Fibroblast of mammary gland (primary cell): ENCODE results near the gene CELF1.

Experiments
- DNase-seq: peaks from one replicate; pipeline ENCODE4 v3.0.0-alpha.2; 2010; ENCODE audit warnings: low read depth
- H3K4me3 ChIP-seq: 2 replicates; pipeline ENCODE4 v1.5.1; 2011; ENCODE audit warnings: low read depth, mild to moderate bottlenecking, low read length, moderate library complexity; ENCODE audit not compliant: control insufficient read depth
- TF ChIP-seq, protein P1 (sequence below): conservative IDR thresholded peaks from 2 replicates; pipeline ENCODE4 v1.5.1; 2011; ENCODE audit warnings: low read depth, low read length, inconsistent platforms; ENCODE audit not compliant: control insufficient read depth, insufficient read depth

CELF1 gene

DNA sequence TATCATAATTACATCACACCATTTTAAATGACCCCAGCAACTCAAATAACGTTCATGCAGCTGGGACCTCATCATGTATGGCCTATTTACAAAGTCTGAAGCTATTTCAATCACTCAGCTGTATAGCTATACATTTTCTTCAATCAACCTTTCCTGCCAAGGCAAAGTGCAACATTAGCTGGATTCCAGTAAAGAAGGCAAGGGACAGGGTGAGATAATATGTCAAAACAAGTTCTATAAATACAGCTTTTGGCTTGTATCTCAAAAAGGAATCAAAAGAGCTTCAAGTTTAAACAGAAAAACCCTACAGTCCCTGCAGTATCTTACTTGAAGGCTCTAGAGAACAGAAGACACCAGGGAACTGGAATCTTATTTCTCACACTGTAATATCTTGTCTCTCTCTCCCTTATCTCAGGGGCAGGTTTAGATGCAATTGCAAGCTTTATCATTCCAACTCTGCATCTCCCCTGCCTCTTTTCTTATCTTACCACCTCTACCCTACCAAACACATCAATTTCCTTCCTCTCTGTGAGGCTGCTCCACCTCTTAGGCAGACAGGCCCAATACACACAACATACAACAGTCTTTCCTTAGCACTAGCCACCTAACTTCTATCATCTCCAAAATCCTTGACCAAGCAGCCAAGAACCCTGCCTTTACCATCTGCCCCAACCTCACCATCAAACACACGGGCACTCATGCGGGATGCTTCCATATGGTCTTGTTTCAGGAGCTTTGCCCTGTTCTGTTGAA lies 34.5 kb downstream of the CELF1 start:
- DNase-seq: no peak
- TF ChIP-seq, protein P1, sequence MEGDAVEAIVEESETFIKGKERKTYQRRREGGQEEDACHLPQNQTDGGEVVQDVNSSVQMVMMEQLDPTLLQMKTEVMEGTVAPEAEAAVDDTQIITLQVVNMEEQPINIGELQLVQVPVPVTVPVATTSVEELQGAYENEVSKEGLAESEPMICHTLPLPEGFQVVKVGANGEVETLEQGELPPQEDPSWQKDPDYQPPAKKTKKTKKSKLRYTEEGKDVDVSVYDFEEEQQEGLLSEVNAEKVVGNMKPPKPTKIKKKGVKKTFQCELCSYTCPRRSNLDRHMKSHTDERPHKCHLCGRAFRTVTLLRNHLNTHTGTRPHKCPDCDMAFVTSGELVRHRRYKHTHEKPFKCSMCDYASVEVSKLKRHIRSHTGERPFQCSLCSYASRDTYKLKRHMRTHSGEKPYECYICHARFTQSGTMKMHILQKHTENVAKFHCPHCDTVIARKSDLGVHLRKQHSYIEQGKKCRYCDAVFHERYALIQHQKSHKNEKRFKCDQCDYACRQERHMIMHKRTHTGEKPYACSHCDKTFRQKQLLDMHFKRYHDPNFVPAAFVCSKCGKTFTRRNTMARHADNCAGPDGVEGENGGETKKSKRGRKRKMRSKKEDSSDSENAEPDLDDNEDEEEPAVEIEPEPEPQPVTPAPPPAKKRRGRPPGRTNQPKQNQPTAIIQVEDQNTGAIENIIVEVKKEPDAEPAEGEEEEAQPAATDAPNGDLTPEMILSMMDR: no peak
- H3K4me3 ChIP-seq: no peak overlapping the region

DNA sequence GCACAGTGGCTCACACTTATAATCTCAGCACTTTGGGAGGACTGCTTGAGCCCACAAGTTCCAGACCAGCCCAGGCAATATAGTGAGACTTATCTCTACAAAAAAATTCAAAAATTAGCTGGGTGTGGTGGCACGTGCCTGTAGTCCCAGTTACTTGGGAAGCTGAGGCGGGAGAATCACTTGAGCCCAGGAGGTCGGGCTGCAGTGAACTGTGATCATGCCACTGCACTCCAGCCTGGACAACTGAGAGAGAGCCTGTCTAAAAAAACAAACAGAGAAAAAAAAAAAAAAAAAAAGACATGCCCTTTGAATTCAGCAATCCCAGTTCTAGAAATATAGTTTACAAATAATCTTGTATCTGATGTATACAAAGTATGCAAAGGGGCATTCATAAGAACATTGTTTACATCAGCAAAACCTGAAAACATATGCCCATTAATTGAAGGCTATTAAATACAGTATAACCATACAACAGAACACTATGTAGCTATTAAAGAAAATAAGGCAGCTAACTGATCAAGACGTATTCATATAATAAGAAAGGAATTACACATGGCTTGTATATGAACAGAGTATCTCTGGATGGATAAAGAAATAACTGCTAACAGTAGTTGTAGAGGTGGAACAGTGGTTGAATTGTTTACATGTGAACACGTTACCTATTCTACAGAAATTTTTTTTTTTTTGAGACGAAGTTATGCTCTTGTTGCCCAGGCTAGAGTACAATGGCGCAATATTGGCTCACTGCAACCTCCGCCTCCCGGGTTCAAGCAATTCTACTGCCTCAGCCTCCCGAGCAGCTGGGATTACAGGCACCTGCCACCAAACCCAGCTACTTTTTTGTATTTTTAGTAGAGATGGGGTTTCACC lies 35.7 kb downstream of the CELF1 start:
- TF ChIP-seq, protein P1: no peak
- no peak overlapping the region for H3K4me3 ChIP-seq
- DNase-seq: no peak

DNA sequence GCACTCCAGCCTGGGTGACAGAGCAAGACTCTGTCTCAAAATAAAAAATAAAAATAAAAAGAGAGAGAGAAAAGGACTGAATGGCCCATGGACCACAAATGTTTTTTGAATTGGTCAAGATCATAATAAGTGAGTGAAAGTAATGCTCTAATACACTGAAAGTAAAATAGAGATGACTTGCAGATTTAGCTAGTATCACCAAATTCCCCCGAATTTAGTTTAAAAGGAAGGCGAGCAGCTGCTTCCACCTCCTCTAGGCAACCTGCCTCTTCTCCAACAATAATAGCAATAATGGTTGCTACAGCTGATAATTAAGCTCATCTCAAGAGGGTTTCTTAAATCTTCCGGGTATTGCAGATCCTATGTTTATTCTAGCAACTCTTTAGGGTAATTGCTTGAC lies 36.8 kb downstream of the CELF1 start:
- no peak for DNase-seq
- no peak overlapping the region for H3K4me3 ChIP-seq
- TF ChIP-seq, protein P1: no peak

DNA sequence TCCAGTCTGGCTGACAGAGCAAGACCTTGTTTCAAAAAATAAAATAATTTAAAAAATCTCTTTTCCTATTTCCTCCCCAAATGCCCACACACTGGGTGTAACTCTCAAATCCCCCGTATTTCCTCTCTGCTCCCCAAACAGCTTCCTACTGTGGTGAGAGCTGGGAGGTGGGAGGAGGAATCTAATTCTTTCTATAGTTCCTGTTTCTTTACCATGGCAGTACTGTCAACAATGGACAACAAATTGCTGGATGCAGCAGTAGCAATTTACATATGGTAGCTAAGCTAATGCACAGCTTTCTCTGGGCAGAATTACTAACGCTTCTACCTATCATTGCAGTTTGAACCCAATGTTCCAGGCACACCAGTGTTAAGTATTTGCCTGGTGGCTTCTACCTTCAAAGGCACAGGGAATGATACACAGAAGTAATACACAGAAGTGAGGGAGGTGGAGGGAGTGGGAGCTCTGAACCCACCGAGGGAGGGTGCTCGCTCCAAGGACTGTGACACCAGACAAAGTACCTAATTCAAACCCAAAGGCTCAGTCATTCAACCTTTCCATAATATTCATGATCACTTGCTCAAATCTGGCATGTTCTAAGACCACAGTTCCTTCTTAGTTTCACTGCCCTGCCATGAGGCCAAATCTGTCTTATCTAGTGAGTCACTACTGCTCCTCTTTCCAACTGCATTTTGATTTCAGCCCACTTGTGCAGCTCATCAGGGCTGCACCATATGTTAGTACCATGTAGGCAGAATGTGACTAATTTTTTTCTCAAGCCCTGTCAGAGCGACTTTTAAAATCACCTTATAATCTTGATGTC lies 37.9 kb downstream of the CELF1 start:
- no peak overlapping the region for H3K4me3 ChIP-seq
- peak; percentile 95 for DNase-seq
- TF ChIP-seq, protein P1: no peak

DNA sequence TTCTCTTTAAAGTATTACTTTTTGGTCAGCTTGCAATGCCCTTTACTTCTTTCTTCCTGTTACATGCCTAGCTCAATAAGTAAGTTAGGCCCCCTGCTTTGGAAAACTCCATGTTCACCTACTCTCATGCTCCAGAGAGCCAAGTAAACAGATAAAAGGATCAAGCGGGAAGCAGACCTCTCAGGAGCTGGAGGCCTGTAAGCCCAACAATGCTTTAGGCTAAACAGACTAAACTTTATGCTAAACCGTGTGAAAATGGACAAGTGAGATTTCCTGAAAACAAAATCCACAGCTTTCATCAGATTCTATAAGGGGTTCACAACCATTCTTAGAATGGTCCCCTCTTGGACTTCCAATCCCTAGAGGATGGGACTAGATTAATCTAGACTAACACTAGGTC lies 40.2 kb downstream of the CELF1 start:
- TF ChIP-seq, protein P1: no peak
- DNase-seq: no peak
- H3K4me3 ChIP-seq: no peak overlapping the region

DNA sequence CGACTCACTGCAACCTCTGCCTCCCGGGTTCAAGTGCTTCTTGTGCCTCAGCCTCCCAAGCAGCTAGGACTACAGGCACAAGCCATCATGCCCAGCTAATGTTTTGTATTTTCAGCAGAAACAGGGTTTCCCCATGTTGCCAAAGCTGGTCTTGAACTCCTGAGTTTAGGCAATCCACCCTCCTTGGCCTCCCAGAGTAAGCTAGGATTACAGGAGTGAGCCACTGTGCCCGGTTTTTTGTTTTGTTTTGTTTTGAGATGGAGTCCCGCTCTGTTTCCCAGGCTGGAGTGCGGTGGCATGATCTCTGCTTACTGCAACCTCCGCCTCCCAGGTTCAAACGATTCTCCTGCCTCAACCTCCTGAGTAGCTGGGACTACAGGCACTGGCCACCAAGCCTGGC lies 41.0 kb downstream of the CELF1 start:
- TF ChIP-seq, protein P1: no peak
- H3K4me3 ChIP-seq: no peak overlapping the region
- DNase-seq: no peak
